GM10248 (cell line): ENCODE measurements around the gene VPS36.

Source experiments
- CTCF ChIA-PET: fragments of 300-600 bp; sonication (Branson Sonifier 250); formaldehyde crosslinking; extraction: SDS; loops from one replicate; lab custom pipeline; 2021; ENCODE audit warnings: antibody characterized with exemption; lab: Yijun Ruan, JAX
- POLR2A ChIA-PET: fragments of 350-650 bp; sonication (Branson Sonifier 250); formaldehyde crosslinking; extraction: SDS; loops from one replicate; lab custom pipeline; 2020; ENCODE audit warnings: antibody characterized with exemption; lab: Yijun Ruan, JAX
- DNase-seq: peaks from one replicate; pipeline ENCODE4 v3.0.0; 2012; ENCODE audit errors: extremely low spot score
- CTCF ChIP-seq: IDR thresholded peaks from 2 replicates; pipeline ENCODE4 v1.5.1; 2012; ENCODE audit warnings: mild to moderate bottlenecking, low read depth; ENCODE audit errors: extremely low read depth, missing control alignments, control extremely low read depth

The VPS36 gene

GRCh38 chr13:52399046-52399445 is 51.4 kb downstream of the VPS36 start:
- POLR2A ChIA-PET: no interaction called here
- TF ChIP-seq CTCF: no peak
- CTCF ChIA-PET: interaction anchor here (1.6 kb wide), 1 partner anchor 52 kb away, joined by 5 read pairs; the partner anchor contains the start of gene VPS36

GRCh38 chr13:52395704-52396103 is 54.7 kb downstream of the VPS36 start:
- POLR2A ChIA-PET: no interaction called here
- CTCF ChIA-PET: no interaction called here
- TF ChIP-seq CTCF: no peak
- no peak for DNase-seq

More at GRCh38 chr13:52399046-52399445, 51.4 kb downstream of the VPS36 start:
- no peak for DNase-seq

- ChIA-PET CTCF (no interaction called here), POLR2A (no interaction called here)
- no peak for DNase-seq
- no peak for TF ChIP-seq CTCF
Observed at GRCh38 chr13:52394586-52394985, 55.8 kb downstream of the VPS36 start.

- POLR2A ChIA-PET: no interaction called here
- no peak for TF ChIP-seq CTCF
- DNase-seq: no peak
- CTCF ChIA-PET: interaction anchor here (0.9 to 1.6 kb wide), 2 partner anchors 12 to 22 kb away, joined by 3 to 9 read pairs; no protein-coding TSS in a partner anchor
Observed at GRCh38 chr13:52393572-52394357, 56.7 kb downstream of the VPS36 start.

- POLR2A ChIA-PET: no interaction called here
- no peak for DNase-seq
- CTCF ChIA-PET: interaction anchor here (1.0 to 2.2 kb wide), 3 partner anchors 10 to 43 kb away, joined by 4 to 5 read pairs (median 4); no protein-coding TSS in a partner anchor
- no peak for TF ChIP-seq CTCF
Observed at GRCh38 chr13:52387721-52388120, 62.7 kb downstream of the VPS36 start.

GRCh38 chr13:52385870-52386269 is 64.6 kb downstream of the VPS36 start:
- DNase-seq: no peak
- ChIA-PET POLR2A (no interaction called here), CTCF (interaction anchor here (1.0 kb wide), 1 partner anchor 64 kb away, joined by 3 read pairs; no protein-coding TSS in a partner anchor)
- TF ChIP-seq CTCF: no peak
